BJ (cell line): Measurements from ENCODE around the gene CASK. TPM values are rescaled to one million over a fixed set of nuclear protein-coding genes. Genes with fewer than 3 reads are reported as not detected.

Experiments
- CTCF ChIA-PET: fragments of 350-600 bp; formaldehyde crosslinking; extraction: SDS; loops from one replicate; lab custom pipeline; 2021; ENCODE audit warnings: antibody characterized with exemption, inconsistent platforms; lab: Yijun Ruan, JAX
- POLR2A ChIA-PET: fragments of 300-600 bp; sonication (Branson Sonifier 250); formaldehyde crosslinking; extraction: SDS; loops from one replicate; lab custom pipeline; 2021; ENCODE audit warnings: antibody characterized with exemption; lab: Charles Lee
- DNase-seq: peaks from one replicate; pipeline ENCODE4 v3.0.0-alpha.2; 2011; ENCODE audit warnings: low read depth
- H3K27me3 ChIP-seq: 2 replicates; pipeline ENCODE4 v1.6.0; 2011; ENCODE audit warnings: low read length; ENCODE audit not compliant: control insufficient read depth, insufficient read depth
- H3K36me3 ChIP-seq: 2 replicates; pipeline ENCODE4 v1.5.1; 2011; ENCODE audit warnings: low read length; ENCODE audit not compliant: control insufficient read depth, insufficient read depth
- H3K4me3 ChIP-seq: 2 replicates; pipeline ENCODE4 v1.5.1; 2011; ENCODE audit warnings: low read depth, mild to moderate bottlenecking, control low read depth, low read length
- CTCF ChIP-seq: IDR thresholded peaks from 2 replicates; pipeline ENCODE4 v1.5.1; 2011; ENCODE audit warnings: low read depth, mild to moderate bottlenecking, control low read depth, inconsistent platforms, low read length, moderate library complexity; ENCODE audit not compliant: insufficient read depth
- polyA plus RNA-seq: library from polyadenylated mRNA; depleted of rRNA; stranded (reverse); fragments of >200 nt; gene quantifications from 2 replicates; pipeline ENCODE4 v1.2.3, GENCODE V29; 2011

CASK gene
- polyA plus RNA-seq, 1 experiment, result 12.3 TPM

DNA sequence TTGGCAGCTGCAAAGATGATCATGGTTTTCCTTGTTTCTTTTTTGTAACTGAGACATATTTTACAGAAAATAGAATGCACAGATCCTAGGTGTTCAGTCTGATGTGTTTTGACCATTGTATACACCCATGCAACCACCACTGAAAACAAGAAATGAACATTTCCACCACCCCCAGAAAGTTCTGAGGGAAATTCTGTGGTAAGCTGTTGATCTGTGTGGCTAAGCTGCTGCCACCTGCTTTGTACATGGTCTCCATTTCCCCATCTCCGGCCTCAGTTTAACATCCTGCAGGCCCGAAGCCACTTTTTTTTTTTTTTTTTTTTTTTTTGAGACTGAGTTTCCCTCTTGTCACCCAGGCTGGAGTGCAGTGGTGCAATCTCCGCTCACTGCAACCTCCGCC, 411.0 kb downstream of the CASK start:
- DNase-seq, result no peak
- CTCF ChIA-PET, result no interaction called here
- POLR2A ChIA-PET, result no interaction called here
- no peak for TF ChIP-seq CTCF
- Histone ChIP-seq H3K4me3 (no peak overlapping the region), H3K27me3 (no peaks in the 10 kb centered on the region), H3K36me3 (no peaks in the 10 kb centered on the region)

- no peak for DNase-seq
- CTCF ChIA-PET, result no interaction called here
- Histone ChIP-seq H3K27me3 (no peaks in the 10 kb centered on the region), H3K36me3 (no peaks in the 10 kb centered on the region), H3K4me3 (no peak overlapping the region)
- TF ChIP-seq CTCF, result no peak
- POLR2A ChIA-PET, result no interaction called here
Measured at GRCh38 chrX:41507919-41508318, 415.4 kb downstream of the CASK start.

GRCh38 chrX:41502004-41502403, 421.4 kb downstream of the CASK start:
- ChIA-PET CTCF (no interaction called here), POLR2A (interaction anchor here (0.6 kb wide), 1 partner anchor 608 kb away, joined by 6 read pairs; no protein-coding TSS in a partner anchor)
- Histone ChIP-seq H3K27me3 (no peaks in the 10 kb centered on the region), H3K36me3 (no peaks in the 10 kb centered on the region), H3K4me3 (no peak overlapping the region)
- no peak for TF ChIP-seq CTCF
- no peak for DNase-seq

DNA sequence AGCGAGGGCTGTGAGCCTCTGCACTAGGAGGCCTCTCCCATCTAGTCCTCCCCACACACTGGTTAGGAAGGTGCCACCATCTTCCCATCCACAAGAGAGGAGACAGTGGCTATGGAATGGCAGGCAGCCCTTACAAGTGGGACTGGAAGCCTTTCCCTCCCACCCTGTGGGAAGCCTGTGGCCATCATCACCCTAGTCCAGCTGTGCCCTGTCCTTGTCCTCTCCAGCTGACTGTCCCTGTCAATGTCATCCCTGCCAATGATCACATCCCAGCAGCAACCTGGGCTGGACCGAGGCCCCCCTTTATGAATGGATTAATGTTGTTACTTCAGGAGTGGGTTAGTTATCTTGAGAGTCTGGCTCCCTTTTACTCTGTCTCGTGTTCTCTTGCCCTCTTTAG, 423.4 kb downstream of the CASK start:
- CTCF ChIA-PET, result interaction anchor here (0.5 kb wide), 1 partner anchor 1007 kb away, joined by 3 read pairs; no protein-coding TSS in a partner anchor
- H3K4me3 ChIP-seq, result no peak overlapping the region
- POLR2A ChIA-PET, result no interaction called here
- no peaks in the 10 kb centered on the region for H3K36me3 ChIP-seq
- no peaks in the 10 kb centered on the region for H3K27me3 ChIP-seq
- TF ChIP-seq CTCF, result no peak
- no peak for DNase-seq

GRCh38 chrX:41499195-41499594, 424.2 kb downstream of the CASK start:
- no peak for DNase-seq
- ChIA-PET POLR2A (no interaction called here), CTCF (interaction anchor here (0.5 kb wide), 1 partner anchor 1008 kb away, joined by 3 read pairs; no protein-coding TSS in a partner anchor)
- Histone ChIP-seq H3K36me3 (no peaks in the 10 kb centered on the region), H3K27me3 (no peaks in the 10 kb centered on the region), H3K4me3 (no peak overlapping the region)
- TF ChIP-seq CTCF, result no peak
